Esophagus muscularis mucosa (tissue), 4 donors: ENCODE data around the gene ZNF655. TPM values are rescaled to one million over a fixed set of nuclear protein-coding genes. Genes with fewer than 3 reads are reported as not detected.

Experiments used
- DNase-seq: peaks from one replicate; pipeline ENCODE4 v3.0.0-alpha.2; 2017; ENCODE audit errors: extremely low spot score
- H3K27ac ChIP-seq, 4 donors: fragments of 200-600 bp; sonication (generic); replicated peaks in 1 of 4; 1 replicate in 3 of 4; 2 replicates in 1 of 4; pipeline ENCODE4 v1.5.1; 2016 to 2019; ENCODE audit warnings: mild to moderate bottlenecking in 1 of 4
- H3K27me3 ChIP-seq, 4 donors: fragments of 200-600 bp; sonication (generic); one replicate each; pipeline versions ENCODE4 v1.5.1 to v1.6.0; 2016 to 2019
- H3K36me3 ChIP-seq, 4 donors: fragments of 200-600 bp; sonication (generic); one replicate each; pipeline ENCODE4 v1.5.1; 2016 to 2019
- H3K4me1 ChIP-seq, 4 donors: fragments of 200-600 bp; sonication (generic); one replicate each; pipeline ENCODE4 v1.5.1; 2016 to 2019
- H3K4me3 ChIP-seq, 4 donors: fragments of 200-600 bp; sonication (generic); 1 replicate in 2 of 4; 2 replicates in 2 of 4; pipeline ENCODE4 v1.5.1; 2016 to 2019; ENCODE audit warnings: mild to moderate bottlenecking in 4 of 4, moderate library complexity in 1 of 4
- H3K9me3 ChIP-seq, 4 donors: fragments of 200-600 bp; sonication (generic); 1 replicate in 3 of 4; 2 replicates in 1 of 4; pipeline ENCODE4 v1.5.1; 2016 to 2019
- CTCF ChIP-seq, 3 experiments: fragments of 200-600 bp in 2 of 3; fragments of 450-650 bp in 1 of 3; sonication (generic) in 2 of 3; IDR thresholded peaks; one replicate each; pipeline ENCODE4 v1.5.1; 2017 to 2019; ENCODE audit warnings: antibody characterized with exemption in 3 of 3, mild to moderate bottlenecking in 2 of 3, moderate library complexity in 1 of 3
- EP300 ChIP-seq: sonication (generic); formaldehyde crosslinking; IDR thresholded peaks from one replicate; pipeline ENCODE4 v1.6.1; 2017; ENCODE audit warnings: antibody characterized with exemption
- POLR2A ChIP-seq: fragments of 450-650 bp; IDR thresholded peaks from one replicate; pipeline ENCODE4 v1.6.1; 2017; ENCODE audit warnings: antibody characterized with exemption, moderate library complexity, mild to moderate bottlenecking, low read depth
- POLR2AphosphoS5 ChIP-seq, 2 donors: sonication (generic); formaldehyde crosslinking; IDR thresholded peaks; one replicate each; pipeline ENCODE4 v1.6.1; 2017; ENCODE audit warnings: antibody characterized with exemption in 2 of 2
- WGBS: methylation state at CpG from one replicate; pipeline ENCODE4 v1.1.5; 2018; 5-methylcytosine and 5-hydroxymethylcytosine counted together
- intact Hi-C: fragments of 100-400 bp; cut with DNase I; formaldehyde crosslinking; loops from one replicate; pipeline ENCODE4 v1.15.1; 2023
- total RNA-seq, 4 donors: library from RNA; depleted of rRNA; stranded (reverse); fragments of >200 nt; gene quantifications; one replicate each; pipeline versions ENCODE4 v1.1.0 to v1.2.1, GENCODE V29; 2016

The ZNF655 gene
- total RNA-seq, 4 donors from 2014 or later: 92.3 to 140 (median 112) TPM

GRCh38 chr7:99531354-99531765, 27.1 kb upstream of the ZNF655 start:
- Histone ChIP-seq H3K4me3 (no peak overlapping the region), H3K27me3 (no peaks in the 10 kb centered on the region), H3K4me1 (no peaks in the 10 kb centered on the region), H3K9me3 (peaks cover 10 to 60% (median 35%) of the 10 kb centered on the region in 4 donors), H3K36me3 (peaks cover 57 to 74% (median 70%) of the 10 kb centered on the region in 4 donors), H3K27ac (no peak overlapping the region)
- WGBS: 96% methylated on average over 12 of the region's 12 CpGs
- DNase-seq: no peak
- no peak for TF ChIP-seq EP300
- TF ChIP-seq CTCF (IDR thresholded peaks at IDR 0.05): no peak
- no peak for TF ChIP-seq POLR2AphosphoS5 (IDR thresholded peaks at IDR 0.05)
- no peak for TF ChIP-seq POLR2A
- intact Hi-C loops: no loop called here

GRCh38 chr7:99535667-99536066, 22.8 kb upstream of the ZNF655 start:
- Histone ChIP-seq H3K27me3 (no peaks in the 10 kb centered on the region), H3K4me3 (no peak overlapping the region), H3K4me1 (no peaks in the 10 kb centered on the region), H3K27ac (no peak overlapping the region), H3K9me3 (peaks cover 10 to 51% (median 43%) of the 10 kb centered on the region in 4 donors), H3K36me3 (peaks cover 17 to 32% (median 29%) of the 10 kb centered on the region in 4 donors)
- DNase-seq: no peak
- TF ChIP-seq POLR2AphosphoS5 (IDR thresholded peaks at IDR 0.05): no peak
- TF ChIP-seq EP300: no peak
- no peak for TF ChIP-seq CTCF (IDR thresholded peaks at IDR 0.05)
- TF ChIP-seq POLR2A: no peak
- intact Hi-C loops: no loop called here
- 84% methylated on average over 2 of the region's 2 CpGs for WGBS

- DNase-seq: no peak
- Histone ChIP-seq H3K27me3 (no peaks in the 10 kb centered on the region), H3K36me3 (peaks cover 0 to 9% (median 2%) of the 10 kb centered on the region in 4 donors), H3K4me1 (no peaks in the 10 kb centered on the region), H3K27ac (no peak overlapping the region), H3K4me3 (no peak overlapping the region), H3K9me3 (peaks cover 0 to 45% (median 26%) of the 10 kb centered on the region in 4 donors)
- WGBS: 69% methylated on average over 7 of the region's 7 CpGs
- TF ChIP-seq EP300 (no peak), POLR2A (no peak), POLR2AphosphoS5 (IDR thresholded peaks at IDR 0.05) (no peak), CTCF (IDR thresholded peaks at IDR 0.05) (no peak)
- intact Hi-C loops: no loop called here
Measured at GRCh38 chr7:99539213-99539811, 19.1 kb upstream of the ZNF655 start.

- Histone ChIP-seq H3K4me3 (no peak overlapping the region), H3K4me1 (no peaks in the 10 kb centered on the region), H3K27ac (no peak overlapping the region), H3K36me3 (peaks cover 0 to 9% (median 2%) of the 10 kb centered on the region in 4 donors), H3K27me3 (no peaks in the 10 kb centered on the region), H3K9me3 (peaks cover 0 to 41% (median 26%) of the 10 kb centered on the region in 4 donors)
- 87% methylated on average over 5 of the region's 5 CpGs for WGBS
- DNase-seq: no peak
- intact Hi-C loops: no loop called here
- no peak for TF ChIP-seq EP300
Measured at GRCh38 chr7:99540542-99540941, 17.9 kb upstream of the ZNF655 start.

- Histone ChIP-seq H3K4me3 (no peak overlapping the region), H3K4me1 (no peaks in the 10 kb centered on the region), H3K27me3 (no peaks in the 10 kb centered on the region), H3K27ac (no peak overlapping the region), H3K9me3 (peaks cover 0 to 41% (median 26%) of the 10 kb centered on the region in 4 donors), H3K36me3 (peaks cover 0 to 9% (median 2%) of the 10 kb centered on the region in 4 donors)
- 89% methylated on average over 9 of the region's 9 CpGs for WGBS
- TF ChIP-seq EP300 (no peak), CTCF (IDR thresholded peaks at IDR 0.05) (no peak), POLR2AphosphoS5 (IDR thresholded peaks at IDR 0.05) (no peak), POLR2A (no peak)
- intact Hi-C loops: no loop called here
- no peak for DNase-seq
Measured at GRCh38 chr7:99541212-99541611, 17.2 kb upstream of the ZNF655 start.
